Fibroblast of the aortic adventitia (primary cell): ENCODE data around the gene TLE1. TPM values are rescaled to one million over a fixed set of nuclear protein-coding genes. Genes with fewer than 3 reads are reported as not detected.
"Not testable (repeated sequence)": the region's sequence is repeated elsewhere in the genome, so short reads cannot be mapped to it uniquely, and the experiment has no call there.

ENCODE experiments used
- DNase-seq: peaks from one replicate; pipeline ENCODE4 v3.0.0-alpha.2; 2010; ENCODE audit warnings: low read depth
- H3K4me3 ChIP-seq: 2 replicates; pipeline ENCODE4 v1.5.1; 2011; ENCODE audit warnings: low read depth, mild to moderate bottlenecking, control low read depth, low read length, moderate library complexity
- total RNA-seq: library from RNA; depleted of rRNA; stranded (reverse); fragments of >200 nt; gene quantifications from 2 replicates; pipeline ENCODE4 v1.2.3, GENCODE V29; 2012; ENCODE audit warnings: low replicate concordance
- TF ChIP-seq, protein P1 (sequence below): IDR thresholded peaks from 2 replicates; pipeline ENCODE4 v1.5.1; 2011; ENCODE audit warnings: mild to moderate bottlenecking, low read length, control low read depth, inconsistent platforms; ENCODE audit not compliant: insufficient read depth

The TLE1 gene
- total RNA-seq, 1 donor = 49.5 TPM

DNA sequence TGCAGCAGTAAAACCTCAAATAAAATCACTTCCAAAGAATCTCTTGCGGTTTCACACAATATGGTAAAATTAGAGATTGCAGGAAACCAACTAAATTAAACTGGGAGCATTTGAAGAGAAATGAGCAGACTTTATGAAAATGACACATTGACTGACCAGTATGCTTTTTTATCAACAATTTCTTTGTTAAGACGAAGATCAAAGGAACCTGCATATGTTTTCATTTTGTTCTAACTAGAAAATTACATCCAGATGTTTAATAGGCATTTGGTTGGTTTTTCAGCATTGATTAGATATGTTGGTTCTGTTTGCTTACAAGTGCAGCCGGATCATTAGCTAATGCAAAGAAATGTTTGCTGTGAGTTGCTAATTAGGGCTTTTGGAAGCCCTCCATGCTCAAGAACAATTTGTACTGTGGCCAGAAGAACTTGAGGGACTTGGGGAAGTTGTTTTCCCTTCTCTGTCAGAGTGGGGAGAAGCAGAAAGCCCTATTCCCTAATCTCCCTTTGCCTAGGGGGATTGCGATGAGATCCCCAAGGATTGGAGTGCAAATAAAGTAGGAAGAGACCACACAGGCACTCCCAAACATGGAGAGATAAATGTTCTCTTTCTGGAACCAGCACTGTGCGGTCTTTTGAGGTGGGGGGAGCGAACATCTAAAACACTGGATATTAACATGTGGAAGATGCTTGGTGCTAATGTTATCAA, 4.5 kb upstream of the TLE1 start:
- DNase-seq = peak; percentile 49
- H3K4me3 ChIP-seq = no peak overlapping the region
- TF ChIP-seq, protein P1, sequence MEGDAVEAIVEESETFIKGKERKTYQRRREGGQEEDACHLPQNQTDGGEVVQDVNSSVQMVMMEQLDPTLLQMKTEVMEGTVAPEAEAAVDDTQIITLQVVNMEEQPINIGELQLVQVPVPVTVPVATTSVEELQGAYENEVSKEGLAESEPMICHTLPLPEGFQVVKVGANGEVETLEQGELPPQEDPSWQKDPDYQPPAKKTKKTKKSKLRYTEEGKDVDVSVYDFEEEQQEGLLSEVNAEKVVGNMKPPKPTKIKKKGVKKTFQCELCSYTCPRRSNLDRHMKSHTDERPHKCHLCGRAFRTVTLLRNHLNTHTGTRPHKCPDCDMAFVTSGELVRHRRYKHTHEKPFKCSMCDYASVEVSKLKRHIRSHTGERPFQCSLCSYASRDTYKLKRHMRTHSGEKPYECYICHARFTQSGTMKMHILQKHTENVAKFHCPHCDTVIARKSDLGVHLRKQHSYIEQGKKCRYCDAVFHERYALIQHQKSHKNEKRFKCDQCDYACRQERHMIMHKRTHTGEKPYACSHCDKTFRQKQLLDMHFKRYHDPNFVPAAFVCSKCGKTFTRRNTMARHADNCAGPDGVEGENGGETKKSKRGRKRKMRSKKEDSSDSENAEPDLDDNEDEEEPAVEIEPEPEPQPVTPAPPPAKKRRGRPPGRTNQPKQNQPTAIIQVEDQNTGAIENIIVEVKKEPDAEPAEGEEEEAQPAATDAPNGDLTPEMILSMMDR = no peak

DNA sequence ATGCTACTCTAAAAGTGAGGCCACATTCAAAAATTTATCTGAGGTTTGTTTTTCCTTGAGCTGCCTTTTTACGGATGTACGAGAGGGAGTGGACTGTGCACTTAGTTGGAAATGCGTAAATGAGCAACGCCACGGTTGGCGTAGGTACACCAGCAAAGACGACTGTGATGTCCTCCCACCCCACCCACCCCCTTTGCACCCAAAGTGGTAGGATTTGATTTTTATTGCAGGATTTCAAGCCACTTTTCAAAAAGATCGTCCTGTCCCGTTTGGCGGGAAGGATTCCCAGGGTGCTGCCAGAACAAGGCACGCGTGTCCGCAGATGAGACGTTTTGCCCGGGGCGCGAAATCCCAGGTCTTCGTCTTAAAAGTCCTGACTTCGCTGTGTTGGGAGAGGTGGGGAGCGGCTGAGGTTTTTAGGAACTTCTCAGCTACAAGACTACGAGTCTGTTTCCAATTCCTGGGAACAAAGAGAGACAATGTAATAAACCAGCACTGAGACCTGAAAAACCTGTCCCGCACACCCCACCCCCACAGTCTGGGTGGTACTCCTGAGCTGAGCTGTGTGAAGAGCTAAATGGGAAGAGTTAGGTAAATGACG, 1.0 kb upstream of the TLE1 start:
- TF ChIP-seq, protein P1 = no peak
- H3K4me3 ChIP-seq = peak overlapping the region; percentile 69
- DNase-seq = no peak

DNA sequence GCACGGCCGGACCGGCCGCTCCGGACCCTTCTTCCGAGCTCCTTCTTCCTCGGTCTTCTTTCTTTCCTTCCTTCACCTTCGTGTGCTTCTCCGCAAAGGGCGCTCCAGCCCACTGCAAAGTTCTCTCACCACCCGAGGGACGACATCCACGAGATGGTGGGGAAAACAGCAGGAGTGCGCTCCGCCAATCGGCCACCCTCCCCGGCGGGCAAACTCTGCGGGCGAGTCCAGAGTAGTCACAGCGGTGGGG, 329 bp downstream of the TLE1 start:
- DNase-seq = not testable (repeated sequence)
- H3K4me3 ChIP-seq = peak overlapping the region; percentile 84

DNA sequence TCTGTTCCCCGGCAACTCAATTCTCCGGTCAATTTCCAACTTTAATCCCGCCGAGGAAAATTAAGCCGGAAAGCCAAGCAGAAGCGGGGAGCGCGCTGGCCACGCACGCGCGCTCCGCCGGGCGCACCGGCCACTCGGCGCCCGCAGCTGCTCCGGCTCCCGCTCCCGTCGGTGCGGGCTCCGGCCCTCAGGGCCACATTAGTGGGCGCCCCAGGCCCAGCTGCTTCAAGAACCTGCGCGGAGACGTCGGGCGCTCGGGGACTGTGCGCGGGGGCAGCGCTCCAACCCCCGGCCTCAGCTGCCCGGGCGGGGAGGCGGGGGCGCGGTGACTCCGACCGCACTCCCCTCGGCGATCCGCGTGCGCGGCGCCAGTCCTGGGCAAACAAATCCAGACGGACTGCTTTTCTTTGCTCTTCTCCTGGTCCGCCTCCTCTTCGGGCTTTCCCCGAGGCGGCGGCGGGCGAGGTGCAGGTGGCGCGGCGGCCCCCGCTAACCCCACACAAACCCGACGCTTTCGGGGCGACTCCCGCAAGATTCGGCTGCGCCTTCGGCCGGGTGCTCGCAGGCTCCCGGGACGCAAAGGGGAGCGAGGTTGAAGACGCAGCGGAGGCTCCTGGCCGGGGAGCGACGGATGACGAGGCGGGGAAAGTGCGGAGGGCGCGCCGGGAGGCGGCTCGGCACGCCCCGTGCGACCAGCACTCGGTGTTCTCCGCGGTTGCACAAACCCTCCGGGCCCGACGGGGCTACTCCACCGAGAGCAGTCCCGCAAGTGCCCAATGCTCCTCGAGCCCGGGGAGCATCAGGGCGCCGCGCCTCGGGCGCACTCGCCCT, 870 bp downstream of the TLE1 start:
- peak; percentile 49 for DNase-seq
- peak overlapping the region; percentile 84 for H3K4me3 ChIP-seq

DNA sequence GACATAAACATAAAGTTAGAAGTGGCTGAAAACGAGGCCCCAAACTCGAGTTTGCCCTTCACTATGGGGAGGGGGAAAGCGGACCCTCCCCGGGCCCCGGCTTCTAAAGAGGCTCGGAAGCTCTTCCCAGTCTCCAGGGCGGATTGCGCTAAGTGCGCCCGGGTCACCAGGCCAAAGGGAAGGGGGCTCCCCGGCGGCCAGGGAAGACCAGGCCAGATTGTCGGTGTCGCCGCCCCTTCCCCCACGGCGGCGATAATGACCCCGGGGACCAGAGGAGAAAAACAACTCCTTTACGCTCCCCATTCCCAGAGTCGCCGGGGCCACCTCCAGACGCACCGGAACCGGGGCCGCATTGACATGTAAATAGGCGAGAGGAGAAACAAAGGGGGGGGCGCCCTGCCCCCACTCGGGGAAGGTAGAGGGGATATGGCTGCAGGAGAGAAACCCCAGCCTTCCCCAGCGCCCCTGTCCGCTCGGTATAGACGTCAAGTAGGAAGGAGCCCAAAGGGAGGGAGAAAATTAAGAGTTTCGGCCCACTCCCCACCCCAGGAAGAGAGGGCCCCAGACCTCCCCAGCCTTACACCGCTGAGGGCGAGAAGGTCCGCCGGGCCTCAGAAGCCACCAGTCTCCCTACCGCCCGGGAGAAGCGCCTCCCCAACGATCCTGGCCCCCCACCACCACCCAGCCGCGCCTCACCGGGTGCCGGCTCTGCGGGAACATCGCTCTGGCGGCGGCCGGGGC, 1.7 kb downstream of the TLE1 start:
- peak; percentile 27 for DNase-seq
- H3K4me3 ChIP-seq = peak overlapping the region; percentile 84
- TF ChIP-seq, protein P1 = no peak

DNA sequence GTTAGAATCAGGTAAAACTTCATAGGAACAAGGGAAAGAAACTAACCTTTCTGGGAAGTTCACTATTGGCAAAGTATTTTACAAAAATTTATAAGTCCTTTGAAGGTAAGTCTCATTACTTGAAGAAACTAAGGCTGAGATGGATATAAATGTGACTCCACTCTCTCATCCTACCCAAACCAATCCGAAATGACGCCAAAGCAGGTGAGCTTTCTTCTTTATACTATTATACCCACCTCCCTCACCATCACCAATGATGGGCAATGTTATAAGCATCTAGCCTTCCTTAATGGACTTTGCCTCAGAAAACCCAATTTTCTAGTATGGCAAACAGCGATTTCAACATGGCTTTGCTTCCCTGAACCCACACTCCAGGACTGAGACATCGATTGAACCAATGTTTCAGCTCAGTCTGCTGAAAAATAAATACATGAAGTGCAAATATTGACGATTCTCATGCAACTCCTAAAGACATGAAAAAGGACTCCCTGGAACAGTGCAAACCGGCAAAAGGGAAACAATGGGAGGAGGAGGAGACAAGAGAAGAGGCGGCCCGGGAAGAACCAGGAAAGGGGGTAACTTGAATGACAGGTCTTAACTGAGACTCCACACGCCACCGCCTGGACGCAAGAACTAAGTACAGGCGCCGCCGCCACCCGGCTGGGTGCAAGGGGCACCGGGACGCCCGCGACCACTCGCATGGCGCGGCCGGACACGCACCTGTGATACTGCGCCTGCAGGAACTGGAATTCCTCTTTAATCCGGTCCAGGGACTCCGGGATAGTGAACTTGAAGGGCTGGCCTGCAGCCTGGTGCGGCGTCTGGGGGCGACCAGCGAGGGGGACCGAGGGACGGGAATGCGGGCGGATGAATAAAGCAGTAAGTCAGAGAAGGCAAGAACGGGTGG, 2.5 kb downstream of the TLE1 start:
- DNase-seq = peak; percentile 89
- TF ChIP-seq, protein P1 = peak; percentile 40
- peak overlapping the region; percentile 84 for H3K4me3 ChIP-seq
